Measurements from ENCODE around the gene GMDS.

The GMDS gene
- total RNA-seq = 7.5 to 12.0 reads per million in 2 donors

- peak; percentile 65 to 90 (median 77) for DNase-seq
These were observed at the start of gene GMDS for GRCh38 chr6:2245103-2245876. Gene GMDS (minus strand): TSS chr6:2245605.

GRCh38 chr6:2285510-2285909 lies 40.1 kb upstream of the GMDS start:
- no peak for DNase-seq

GRCh38 chr6:2275892-2276242 lies 30.5 kb upstream of the GMDS start:
- DNase-seq = no peak

GRCh38 chr6:2274981-2275891 lies 29.8 kb upstream of the GMDS start:
- DNase-seq = no peak

GRCh38 chr6:2272696-2273095 lies 27.3 kb upstream of the GMDS start:
- DNase-seq = no peak

GRCh38 chr6:2270054-2270453 lies 24.6 kb upstream of the GMDS start:
- no peak for DNase-seq

DNA sequence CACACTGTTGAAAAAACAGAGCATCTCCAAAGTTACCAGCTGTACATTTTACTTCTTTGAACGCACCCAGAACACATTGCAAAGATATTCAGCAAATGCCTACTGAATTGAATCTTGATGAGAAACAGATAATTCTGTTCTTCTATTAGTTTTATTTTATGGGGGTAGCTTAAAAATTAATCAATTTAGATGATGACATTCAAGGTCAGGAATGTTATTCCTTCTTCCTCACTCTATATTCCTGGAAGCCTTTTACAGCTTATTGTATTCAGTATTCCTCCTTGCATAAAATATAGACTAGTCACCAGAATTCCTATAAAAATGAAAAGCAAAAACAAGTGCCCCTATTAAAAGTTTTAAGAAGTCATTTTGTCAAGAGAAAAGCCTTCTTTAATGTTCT lies 21.4 kb upstream of the GMDS start:
- DNase-seq = no peak

DNA sequence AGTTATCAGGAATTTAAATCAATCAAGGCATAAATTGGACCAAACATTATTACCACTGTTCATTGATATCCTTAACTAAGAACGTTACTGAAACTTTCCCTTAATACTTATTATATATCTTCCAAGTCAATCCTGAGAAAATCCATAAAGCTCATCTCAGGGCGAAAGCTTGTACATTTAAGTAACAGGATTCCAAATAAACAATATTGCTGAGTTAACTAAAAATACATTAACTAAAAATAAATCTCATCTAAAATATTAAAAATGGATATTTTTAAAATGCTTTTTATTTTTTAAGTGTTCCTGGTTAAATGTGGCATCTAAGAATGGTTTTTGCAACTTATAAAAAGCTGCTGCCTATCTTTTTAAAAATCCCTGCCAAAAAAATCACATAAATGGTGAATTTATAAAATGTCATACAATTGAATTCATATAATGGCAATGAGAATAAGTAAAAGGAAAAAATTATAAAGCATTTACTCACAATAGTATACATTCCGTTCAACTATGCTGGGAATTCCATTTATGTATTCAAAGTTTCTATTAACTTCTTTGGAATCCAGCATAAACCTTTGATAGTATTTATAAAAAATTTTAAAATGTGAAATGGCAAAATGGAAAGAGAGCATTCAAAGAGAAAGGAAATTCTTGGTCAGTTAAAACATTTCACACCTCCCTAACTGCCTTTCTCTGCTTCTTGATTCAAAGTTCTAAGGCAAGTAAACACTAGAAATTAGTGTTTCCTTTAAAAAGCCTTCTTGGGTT lies 20.8 kb upstream of the GMDS start:
- no peak for DNase-seq

GRCh38 chr6:2264932-2265331 lies 19.5 kb upstream of the GMDS start:
- no peak for DNase-seq

DNA sequence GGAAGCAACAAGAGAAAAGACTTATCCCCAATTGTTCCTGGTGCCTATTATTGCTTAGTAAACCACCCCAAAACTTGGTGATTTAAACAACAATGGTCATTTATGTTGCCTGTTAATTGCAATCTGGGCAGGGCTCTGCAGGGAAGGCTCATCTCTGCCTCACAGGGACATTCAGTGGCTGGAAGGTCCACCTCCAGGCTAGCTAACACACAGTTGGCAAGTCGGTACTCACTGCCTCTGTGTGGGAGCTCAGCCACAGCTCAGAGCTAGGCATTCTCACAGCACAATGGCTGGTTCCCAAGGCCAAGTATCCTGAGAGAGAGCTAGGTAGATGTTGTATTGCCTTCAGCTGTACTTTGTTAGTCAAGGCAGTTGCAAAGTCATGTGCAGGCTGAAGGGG lies 18.5 kb upstream of the GMDS start:
- DNase-seq = no peak

- DNase-seq = no peak
These were observed 14.2 kb upstream of the GMDS start for GRCh38 chr6:2259574-2259973.

GRCh38 chr6:2259002-2259494 lies 13.6 kb upstream of the GMDS start:
- no peak for DNase-seq

DNA sequence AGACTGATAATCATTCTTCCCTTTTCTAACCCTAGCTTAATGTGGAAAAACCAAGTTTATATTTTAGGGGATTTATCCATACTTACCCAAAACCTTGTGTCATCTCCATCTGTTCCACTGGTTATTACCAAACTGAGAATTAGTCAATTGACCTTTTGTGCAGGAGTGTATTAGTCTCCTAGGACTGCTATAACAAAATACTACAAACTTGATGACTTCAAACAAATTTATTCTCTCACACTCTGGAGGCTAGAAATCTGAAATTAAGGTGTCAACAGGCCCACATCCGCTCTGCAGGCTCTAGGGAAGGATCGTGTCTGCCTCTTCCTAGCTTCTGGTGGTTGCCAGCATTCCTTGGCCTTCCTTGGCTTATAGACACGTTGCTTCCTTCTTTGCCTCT lies 12.7 kb upstream of the GMDS start:
- no peak for DNase-seq

DNA sequence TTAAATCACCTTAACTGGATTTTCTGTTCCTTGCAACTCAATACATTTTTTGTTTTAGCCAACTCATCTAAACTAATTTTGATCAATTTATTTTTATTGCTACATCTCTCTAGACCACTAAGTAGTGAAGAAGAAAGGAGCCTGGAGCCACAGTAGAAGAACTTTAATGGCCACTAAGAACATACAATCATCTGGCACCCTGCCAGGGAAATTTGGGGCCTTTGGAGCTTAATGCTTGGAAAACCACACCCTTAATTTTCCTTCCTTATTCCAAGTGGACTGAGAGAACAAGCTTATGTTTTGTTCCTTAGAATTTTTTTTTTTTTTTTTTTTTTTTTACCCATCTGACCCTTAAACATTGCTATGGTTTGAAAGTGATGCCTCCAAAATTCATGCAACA lies 12.0 kb upstream of the GMDS start:
- DNase-seq = no peak

- no peak for DNase-seq
These were observed 9.3 kb upstream of the GMDS start for GRCh38 chr6:2254747-2255146.

- no peak for DNase-seq
These were observed 3.7 kb upstream of the GMDS start for GRCh38 chr6:2249126-2249525.

- DNase-seq = no peak
These were observed 2.3 kb upstream of the GMDS start for GRCh38 chr6:2247664-2248063.

DNA sequence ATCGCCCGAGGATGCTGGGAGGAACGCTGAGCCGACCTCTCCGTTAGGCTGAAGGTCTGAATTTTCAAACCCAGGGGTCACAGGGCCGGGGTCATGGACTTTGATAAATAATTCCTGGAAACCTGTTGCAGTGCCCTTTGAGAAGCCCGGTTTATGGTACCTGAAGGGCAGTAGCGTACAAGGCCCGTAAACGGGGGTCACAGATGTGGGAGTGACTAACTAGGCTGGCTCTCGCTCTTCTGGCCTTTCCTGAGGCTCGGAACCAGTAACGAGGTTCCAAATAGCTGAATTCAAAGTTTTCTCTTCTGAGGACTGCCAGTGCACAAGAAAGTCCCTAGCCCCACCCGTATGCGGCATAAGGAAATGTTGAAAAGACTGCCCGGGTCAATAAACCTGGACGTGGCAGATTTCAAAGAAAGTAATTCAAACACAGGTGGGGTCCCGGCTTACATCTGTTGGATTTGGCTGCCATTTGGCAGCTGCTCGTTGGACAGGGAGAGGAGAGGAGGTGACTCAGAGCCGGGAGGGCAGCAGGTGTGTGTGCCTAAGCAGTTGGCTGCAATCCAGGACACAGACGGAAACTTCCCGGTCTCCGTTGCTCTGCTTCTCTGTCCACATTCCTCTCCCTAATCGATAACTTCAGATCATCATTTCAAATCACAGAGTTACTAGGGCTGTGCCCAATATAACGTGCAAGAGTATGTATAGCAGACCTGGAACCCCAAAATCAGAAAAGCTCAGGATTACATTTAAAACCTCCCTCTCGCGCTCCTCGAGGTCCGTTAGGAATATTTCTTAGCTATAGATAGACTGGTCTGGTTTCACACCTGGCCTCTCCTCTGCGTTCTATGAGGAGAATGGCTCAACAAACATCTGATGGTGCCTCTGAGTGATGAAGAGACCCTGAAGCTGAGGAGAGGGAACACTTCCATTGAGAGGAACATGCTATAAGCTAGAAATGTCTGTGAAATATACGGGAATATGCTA lies 765 bp upstream of the GMDS start:
- peak in 3 of 5 experiments; percentile 14 to 37 (median 18) for DNase-seq

DNA sequence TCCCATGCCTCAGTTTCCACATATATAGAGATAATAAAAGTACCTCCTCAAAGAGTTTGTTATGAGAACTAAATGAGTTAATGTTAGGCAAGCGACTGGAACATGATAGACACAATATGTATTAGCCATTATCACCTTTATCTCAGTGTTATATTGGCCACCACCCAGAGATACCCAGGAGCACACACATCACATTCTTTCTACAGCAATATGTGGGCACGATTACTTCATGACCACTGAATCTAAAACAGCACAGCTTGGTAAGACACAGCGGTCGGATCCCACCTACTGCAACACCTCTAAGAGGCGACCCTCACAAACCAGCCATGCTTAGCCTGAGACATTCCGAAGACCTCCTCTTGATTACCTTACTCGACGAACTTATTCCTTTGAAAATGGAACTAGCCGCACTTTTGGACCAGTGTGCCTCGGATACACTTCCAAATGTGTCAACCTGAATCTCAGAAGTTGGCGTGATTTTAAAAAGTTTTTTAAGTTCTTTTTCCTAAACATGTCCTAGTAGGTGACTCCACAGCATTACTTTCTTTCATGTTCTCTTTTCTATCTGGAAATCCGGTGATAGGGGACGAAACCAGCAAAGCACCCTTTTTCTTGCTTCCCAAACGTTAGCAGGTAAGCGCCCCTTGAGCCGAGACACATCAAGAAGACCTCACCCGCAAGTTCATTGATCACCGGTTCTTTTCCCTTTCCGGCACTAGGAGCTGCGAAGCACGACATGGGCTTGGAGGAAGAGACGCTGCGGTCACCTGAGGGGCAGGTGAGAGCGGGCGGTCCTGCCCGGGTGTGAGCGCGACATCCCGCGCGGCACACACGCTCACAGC lies 923 bp downstream of the GMDS start:
- DNase-seq = no peak

- DNase-seq = no peak
These were observed 3.1 kb downstream of the GMDS start for GRCh38 chr6:2242311-2242710.

DNA sequence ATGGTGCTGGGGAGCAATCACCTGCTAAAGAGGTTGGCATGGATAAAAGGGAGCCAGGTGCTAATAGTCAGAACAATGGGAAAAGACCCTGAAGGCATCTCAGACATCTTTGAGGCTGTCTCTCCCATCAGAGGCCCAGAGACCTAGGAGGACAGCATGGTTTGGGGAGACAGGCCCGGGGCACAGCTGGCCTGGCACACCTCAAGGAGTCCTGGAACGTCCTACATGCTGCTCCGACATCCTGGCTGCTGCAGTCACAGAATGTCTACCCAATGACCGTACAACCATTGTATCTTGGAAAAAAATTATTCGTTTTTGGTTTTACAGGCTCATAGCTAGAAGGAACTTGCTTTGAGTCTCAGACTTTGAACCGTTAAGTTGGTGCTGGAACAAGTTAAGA lies 4.4 kb downstream of the GMDS start:
- DNase-seq = no peak

Data from T-helper 2 cell (primary cell).